GM18873 (cell line): ENCODE measurements around the gene DAP.
"Not testable (repeated sequence)": the region's sequence is repeated elsewhere in the genome, so short reads cannot be mapped to it uniquely, and the experiment has no call there.

Experiments
- ATAC-seq: cut with Tn5 transposase; IDR thresholded peaks from one replicate; pipeline ENCODE4 v1.9.1; 2021; ENCODE audit warnings: mild to moderate bottlenecking, moderate library complexity, moderate number of reproducible peaks; ENCODE audit not compliant: unreplicated experiment, low FRiP score

The DAP gene

GRCh38 chr5:10636363-10637142 is 124.5 kb downstream of the DAP start:
- no peak for ATAC-seq

GRCh38 chr5:10635867-10636350 is 125.1 kb downstream of the DAP start:
- ATAC-seq, result no peak

DNA sequence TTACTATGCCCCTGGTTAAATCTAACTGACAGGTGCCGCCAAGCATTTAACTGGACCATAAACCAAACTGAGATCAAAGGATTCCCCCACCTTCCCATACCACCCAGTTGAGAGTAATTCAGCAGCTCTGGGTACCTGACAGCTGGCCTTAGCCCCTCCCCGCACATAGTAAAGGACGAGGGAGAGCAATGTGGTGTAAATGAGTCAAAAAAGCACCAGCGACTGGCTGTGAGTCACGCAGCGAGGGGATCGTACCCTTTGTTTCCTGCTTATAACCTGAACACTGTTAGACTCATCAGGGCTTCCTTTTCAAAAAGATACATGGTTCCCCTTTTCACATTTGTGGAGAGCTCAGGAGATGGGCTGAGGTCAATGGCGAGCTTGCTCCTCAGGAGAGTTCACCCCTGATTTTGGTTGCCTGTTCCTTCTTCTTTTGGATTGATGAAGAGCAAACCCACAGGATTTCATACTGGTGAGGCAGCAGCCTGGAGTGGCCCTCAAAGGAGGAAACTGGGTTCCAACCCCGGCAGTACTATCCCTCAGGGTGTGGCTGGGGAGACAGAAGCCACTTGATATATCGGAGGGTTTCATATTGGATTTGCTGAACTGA is 125.7 kb downstream of the DAP start:
- peak; percentile 68 for ATAC-seq

- no peak for ATAC-seq
Observed at GRCh38 chr5:10634562-10634961, 126.5 kb downstream of the DAP start.

DNA sequence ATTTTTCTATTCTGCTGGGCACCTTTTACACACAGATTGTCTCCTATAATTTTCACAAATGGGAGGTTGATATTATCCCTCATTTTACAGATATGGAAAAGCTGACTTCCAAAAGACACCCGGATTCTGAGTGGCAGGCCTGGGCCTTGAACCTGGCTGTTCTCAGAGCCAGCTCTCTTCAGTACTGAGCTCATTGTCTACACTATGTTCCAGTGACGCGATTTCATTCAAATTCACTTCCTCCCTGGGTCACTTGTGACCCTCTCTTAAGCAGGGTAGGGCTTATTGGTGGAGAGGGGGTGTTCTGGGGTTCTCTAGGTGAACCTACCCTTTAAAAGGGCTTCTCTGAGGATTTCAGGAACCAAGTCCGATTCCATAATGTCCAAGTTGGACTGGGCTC is 127.0 kb downstream of the DAP start:
- no peak for ATAC-seq

- no peak for ATAC-seq
Observed at GRCh38 chr5:10633271-10634049, 127.6 kb downstream of the DAP start.

DNA sequence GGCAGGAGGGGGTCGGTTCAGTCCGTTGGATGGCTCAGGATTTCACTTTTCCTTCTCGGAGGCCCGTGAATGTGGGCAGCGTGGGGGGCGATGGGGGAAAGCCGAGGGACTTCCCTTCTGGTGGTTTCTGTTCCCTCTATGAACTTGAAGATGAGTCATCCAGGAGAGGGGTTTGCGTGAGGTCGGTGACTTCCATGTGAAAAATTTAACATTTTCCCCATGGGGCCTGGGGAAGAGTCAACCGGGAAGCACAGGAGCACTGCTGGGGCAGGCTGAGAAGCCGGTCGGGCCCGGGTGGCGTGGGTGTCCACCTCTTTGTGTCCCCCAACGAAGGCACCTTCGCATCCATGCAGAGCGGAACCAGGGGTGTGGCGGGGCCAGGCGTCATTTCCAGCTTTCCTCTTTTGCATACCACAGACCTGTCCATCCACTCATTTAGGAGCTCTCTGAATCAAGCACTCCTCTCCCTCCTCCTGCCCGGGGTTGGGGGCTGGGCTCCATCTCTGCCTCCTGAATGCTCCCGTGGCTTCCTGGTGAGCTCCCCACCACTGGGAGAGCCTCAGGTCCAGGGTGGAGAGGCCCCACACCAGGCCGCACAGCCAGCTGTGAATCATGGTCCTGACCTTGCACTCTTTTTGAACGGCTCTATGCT is 128.8 kb downstream of the DAP start:
- peak; percentile 38 for ATAC-seq

- peak; percentile 0 for ATAC-seq
Observed at GRCh38 chr5:10631316-10631996, 129.6 kb downstream of the DAP start.

DNA sequence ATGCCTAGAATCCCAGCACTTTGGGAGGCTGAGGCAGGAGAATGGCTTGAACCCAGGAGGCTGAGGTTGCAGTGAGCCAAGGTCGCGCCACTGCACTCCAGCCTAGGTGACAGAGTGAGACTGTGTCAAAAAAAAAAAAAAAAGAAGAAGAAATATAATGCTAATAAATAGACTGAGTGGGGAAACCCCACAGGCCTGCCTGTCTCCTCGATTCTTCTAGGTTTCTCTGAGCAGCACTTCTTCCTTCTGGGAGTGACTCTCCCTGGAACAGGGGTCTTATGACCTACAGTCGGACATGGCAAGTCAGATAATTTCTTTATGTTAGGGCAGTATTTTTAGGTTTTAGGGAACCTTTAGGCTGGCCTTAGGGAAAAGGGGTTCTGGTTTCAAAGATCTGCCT is 130.3 kb downstream of the DAP start:
- not testable (repeated sequence) for ATAC-seq

- ATAC-seq, result no peak
Observed at GRCh38 chr5:10630126-10630525, 130.9 kb downstream of the DAP start.

DNA sequence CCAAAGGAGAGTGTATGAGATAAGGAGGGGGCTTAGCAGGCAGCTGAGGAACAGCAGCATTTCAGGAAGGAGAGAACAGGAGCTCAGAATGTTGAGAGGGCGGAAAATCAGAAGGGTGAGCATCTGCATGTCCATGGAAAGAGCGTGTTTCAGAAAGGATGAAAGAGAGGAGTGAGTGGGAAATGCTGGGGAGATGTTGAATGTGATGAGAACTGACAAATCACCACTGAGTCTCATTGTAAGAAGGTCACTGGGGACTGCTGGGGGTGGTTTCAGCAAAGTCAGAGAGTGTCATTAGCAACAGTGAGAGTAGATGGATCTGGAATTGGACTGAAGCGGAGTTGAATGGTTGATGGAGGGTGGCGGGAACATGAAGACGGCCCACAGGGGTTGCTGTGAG is 131.4 kb downstream of the DAP start:
- no peak for ATAC-seq
